GM06990 (cell line): Measurements from ENCODE around the gene CNTN2.

Experiments
- DNase-seq: peaks from one replicate; pipeline ENCODE4 v3.0.0-alpha.2; 2011; ENCODE audit not compliant: insufficient read length; ENCODE audit errors: extremely low read depth
- H3K27me3 ChIP-seq: replicated peaks from 2 replicates; pipeline ENCODE4 v1.6.0; 2011; ENCODE audit warnings: low read length; ENCODE audit not compliant: control insufficient read depth, insufficient read depth
- H3K36me3 ChIP-seq: 2 replicates; pipeline ENCODE4 v1.5.1; 2011; ENCODE audit warnings: low read length; ENCODE audit not compliant: control insufficient read depth, insufficient read depth
- H3K4me3 ChIP-seq: replicated peaks from 2 replicates; pipeline ENCODE4 v1.5.1; 2011; ENCODE audit warnings: low read depth, mild to moderate bottlenecking, control low read depth, low read length
- TF ChIP-seq, protein P1 (sequence below): IDR thresholded peaks from 2 replicates; pipeline ENCODE4 v1.5.1; 2011; ENCODE audit warnings: low read length, control low read depth, mild to moderate bottlenecking, inconsistent platforms; ENCODE audit not compliant: insufficient read depth, poor library complexity, severe bottlenecking

Gene CNTN2

DNA sequence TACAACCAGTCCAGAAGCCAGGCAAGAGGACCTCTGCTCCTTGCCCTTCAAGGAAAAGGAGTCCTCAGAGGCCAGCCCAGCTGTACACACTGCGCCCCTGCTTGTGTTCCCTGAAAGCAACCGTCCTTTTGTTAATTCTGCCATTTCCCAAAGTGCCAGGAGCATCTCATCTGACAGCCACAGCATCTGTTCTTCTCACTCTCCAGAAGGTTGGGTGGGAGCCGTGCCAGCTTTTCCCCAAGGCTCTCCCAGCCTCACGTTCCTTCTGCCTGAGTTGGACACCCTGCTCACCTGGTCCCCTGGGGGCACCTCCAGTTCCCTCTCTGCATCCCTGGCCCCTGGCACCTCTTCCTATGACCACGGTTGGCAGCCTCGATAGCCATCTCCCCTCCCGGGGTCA, 10.5 kb upstream of the CNTN2 start:
- no peak for DNase-seq
- H3K4me3 ChIP-seq = no peak overlapping the region
- TF ChIP-seq, protein P1, sequence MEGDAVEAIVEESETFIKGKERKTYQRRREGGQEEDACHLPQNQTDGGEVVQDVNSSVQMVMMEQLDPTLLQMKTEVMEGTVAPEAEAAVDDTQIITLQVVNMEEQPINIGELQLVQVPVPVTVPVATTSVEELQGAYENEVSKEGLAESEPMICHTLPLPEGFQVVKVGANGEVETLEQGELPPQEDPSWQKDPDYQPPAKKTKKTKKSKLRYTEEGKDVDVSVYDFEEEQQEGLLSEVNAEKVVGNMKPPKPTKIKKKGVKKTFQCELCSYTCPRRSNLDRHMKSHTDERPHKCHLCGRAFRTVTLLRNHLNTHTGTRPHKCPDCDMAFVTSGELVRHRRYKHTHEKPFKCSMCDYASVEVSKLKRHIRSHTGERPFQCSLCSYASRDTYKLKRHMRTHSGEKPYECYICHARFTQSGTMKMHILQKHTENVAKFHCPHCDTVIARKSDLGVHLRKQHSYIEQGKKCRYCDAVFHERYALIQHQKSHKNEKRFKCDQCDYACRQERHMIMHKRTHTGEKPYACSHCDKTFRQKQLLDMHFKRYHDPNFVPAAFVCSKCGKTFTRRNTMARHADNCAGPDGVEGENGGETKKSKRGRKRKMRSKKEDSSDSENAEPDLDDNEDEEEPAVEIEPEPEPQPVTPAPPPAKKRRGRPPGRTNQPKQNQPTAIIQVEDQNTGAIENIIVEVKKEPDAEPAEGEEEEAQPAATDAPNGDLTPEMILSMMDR = no peak
- H3K27me3 ChIP-seq = no peaks in the 10 kb centered on the region; the same call in 1 of the 2 replicates
- H3K36me3 ChIP-seq = no peaks in the 10 kb centered on the region

DNA sequence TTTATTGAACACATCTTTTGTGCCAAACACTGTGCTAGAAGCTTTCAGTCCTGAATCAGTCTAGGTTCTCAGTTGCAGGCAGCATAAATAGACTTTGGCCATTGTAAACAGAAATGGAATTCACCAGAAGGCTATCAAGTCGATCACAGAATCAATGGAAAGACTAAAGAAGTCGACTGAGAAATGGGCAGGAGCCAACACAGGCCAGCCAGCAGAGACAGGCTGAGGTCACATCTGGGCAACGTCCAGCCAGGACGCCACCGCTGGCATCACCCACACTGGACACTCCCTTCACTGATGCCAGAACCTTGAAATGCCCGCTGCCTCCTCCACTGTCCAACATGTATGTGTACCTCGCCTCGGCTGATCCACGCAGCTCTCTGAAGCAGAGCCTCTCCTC, 5.5 kb upstream of the CNTN2 start:
- Histone ChIP-seq H3K27me3 (peaks cover 2% of the 10 kb centered on the region; the same call in 1 of the 2 replicates), H3K4me3 (no peak overlapping the region), H3K36me3 (no peaks in the 10 kb centered on the region)
- DNase-seq = no peak
- TF ChIP-seq, protein P1 = no peak

DNA sequence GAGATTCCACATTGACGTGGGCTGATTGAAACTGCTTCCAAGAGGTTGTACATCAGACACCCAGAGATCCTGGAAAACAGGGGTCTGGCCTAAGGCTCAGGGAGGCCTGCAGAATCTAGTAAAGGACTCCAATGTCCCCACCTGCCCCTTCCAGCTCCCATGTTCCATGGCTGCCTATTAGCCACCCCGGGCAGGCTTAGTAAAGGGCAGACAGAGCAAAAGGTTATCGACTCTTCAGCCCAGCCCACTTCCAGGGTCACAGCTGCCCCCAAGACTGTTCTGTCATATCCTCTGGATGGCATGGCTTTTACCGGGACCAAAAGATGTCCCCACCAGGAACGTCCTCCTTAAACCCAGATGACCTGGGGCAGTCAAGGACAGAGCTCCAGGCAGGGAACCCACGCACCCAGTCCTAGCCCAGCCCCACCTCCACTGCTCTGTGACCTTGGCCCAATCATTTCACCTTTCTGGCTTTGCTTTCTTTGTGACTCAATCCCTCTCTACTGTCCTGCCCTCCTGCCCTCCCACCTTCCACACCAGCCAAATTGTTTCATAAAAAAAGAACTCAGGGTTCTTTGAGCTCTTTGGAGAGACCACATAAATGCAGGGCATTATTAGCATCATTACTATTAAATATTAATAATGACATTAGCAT, 4.8 kb upstream of the CNTN2 start:
- DNase-seq = no peak
- Histone ChIP-seq H3K4me3 (no peak overlapping the region), H3K27me3 (peaks cover 2% of the 10 kb centered on the region; the same call in 1 of the 2 replicates), H3K36me3 (no peaks in the 10 kb centered on the region)
- TF ChIP-seq, protein P1 = no peak

DNA sequence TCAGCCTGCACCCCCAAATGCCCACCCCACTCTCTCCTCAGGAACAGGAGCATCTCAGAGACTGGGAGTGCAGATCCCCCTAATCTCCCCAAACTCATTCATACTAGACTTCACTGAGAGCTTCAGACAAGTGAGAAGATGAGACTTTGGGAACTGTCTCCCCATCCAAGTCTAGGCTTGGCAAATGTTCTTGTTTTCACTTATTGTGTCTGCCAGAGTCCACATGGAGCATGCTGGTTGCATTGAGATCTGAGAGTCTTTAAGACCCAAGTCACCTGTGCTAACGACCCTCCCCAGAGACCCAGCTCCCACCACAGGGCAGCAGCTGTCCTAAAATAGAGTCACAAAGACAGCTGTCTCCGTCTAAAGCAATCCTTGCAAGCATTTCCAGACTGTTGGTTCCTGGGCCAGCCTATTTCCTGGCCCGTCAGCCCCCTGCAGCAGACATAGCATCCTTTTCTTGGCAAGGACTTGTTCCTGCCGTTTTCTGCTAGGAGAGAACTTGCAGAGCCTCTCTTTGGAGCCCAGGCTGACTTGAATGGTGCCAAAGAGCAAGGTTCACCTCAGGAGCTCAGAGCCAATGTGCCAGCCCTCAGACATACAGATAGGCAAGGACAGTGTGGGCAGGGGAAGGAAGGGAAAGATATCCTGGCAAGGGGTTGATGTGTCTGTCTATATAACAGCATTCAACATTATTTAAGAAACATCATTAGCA, 1.9 kb upstream of the CNTN2 start:
- Histone ChIP-seq H3K27me3 (peaks cover 3% of the 10 kb centered on the region), H3K4me3 (no peak overlapping the region), H3K36me3 (no peaks in the 10 kb centered on the region)
- no peak for DNase-seq
- TF ChIP-seq, protein P1 = no peak

DNA sequence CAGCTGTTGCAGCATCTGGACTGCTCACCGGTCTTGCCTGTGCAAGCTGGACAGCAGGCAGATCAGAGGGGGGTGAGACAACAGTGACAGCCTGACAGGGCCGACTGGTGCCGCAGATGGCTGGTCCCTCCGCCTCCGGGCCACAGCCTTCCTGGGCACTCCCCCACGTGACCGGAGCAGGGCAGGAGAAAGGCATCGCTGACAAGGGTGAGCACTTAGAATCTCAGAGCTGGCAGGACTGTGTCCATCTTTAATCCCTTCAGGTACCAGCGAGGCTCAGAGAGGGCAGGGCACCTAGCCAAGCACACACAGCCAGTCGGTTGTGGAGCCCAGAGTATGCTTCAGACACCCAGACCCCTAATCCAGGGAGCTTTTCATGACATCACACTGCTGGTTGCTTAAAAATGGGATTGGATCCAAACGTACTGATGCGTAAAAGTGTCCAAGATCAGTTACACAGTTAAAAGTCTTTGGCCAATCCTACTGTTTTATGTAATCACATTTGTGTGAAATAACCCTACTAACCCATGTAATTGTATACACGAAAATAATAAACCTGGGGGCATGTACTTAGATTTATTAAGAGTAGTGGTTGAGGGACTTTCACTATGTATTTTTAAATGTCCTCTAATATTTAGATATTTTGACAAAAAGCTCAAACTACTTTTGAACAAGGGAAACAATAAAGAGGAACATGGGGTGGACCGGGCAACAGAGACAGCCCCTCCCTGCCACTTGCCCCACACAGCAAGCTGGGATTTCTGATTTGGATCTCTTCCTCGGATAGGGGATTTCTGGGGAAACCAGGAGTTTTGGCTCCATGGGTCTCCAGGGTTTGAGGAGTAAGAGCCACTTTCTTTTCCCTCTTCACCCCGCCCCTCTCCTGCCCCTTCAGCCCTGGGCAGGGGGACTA, 758 bp upstream of the CNTN2 start:
- TF ChIP-seq, protein P1 = no peak
- no peak for DNase-seq
- peaks cover 4% of the 10 kb centered on the region for H3K27me3 ChIP-seq
- H3K36me3 ChIP-seq = no peaks in the 10 kb centered on the region
- no peak overlapping the region for H3K4me3 ChIP-seq
